CD4-positive, alpha-beta T cell treated with Interleukin-4 for 1 hour (primary cell): Measurements from ENCODE around the gene TLCD4.
"Not testable (repeated sequence)": the region's sequence is repeated elsewhere in the genome, so short reads cannot be mapped to it uniquely, and the experiment has no call there.

Experiments used
- DNase-seq, 2 donors: peaks; one replicate each; pipeline ENCODE4 v3.0.0-alpha.2; 2020 to 2022

The TLCD4 gene, protein sequence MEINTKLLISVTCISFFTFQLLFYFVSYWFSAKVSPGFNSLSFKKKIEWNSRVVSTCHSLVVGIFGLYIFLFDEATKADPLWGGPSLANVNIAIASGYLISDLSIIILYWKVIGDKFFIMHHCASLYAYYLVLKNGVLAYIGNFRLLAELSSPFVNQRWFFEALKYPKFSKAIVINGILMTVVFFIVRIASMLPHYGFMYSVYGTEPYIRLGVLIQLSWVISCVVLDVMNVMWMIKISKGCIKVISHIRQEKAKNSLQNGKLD

GRCh38 chr1:95117207-95118066 lies at the start of gene TLCD4:
Gene TLCD4 (plus strand): TSS chr1:95117355. CDS start chr1:95143902, 26,547 bp downstream.
- DNase-seq, result peak; percentile 11 to 26

- no peak for DNase-seq
These were observed 49.6 kb upstream of the TLCD4 start for GRCh38 chr1:95067568-95067967.

DNA sequence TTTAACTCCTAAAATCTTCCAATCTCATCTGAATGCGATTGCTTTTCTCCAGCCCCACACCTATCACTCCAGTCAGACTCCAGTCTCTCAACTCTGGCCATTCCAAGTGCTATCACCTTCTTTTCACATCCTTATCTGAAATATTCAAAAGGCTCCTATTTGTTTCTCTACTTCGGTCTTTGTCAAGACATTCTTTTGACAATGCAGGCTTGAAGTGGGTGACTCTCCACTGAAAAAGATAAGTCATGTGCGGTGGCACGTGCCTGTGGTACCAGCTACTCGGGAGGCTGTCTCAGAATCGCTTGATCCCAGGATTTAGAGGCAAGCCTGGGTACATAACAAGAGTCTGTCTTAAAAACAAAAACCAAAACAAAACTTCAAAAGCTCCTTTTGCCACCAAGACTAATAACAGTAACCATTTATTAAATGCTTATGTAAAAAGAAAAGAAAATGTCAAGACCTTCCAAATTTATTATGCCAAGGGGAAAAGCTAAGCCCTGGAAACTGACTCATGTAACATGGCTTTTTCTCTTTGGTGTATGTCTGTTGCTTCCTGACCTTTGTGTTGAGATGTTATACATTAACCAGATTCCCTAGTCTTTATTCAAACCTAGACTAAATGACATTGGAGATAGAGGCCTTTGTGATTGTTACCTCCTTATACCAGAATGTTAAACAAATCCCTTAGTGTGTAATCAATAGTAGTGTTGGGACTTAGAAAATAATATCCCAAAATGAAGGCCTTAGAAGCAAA lies 48.0 kb upstream of the TLCD4 start:
- no peak for DNase-seq

DNA sequence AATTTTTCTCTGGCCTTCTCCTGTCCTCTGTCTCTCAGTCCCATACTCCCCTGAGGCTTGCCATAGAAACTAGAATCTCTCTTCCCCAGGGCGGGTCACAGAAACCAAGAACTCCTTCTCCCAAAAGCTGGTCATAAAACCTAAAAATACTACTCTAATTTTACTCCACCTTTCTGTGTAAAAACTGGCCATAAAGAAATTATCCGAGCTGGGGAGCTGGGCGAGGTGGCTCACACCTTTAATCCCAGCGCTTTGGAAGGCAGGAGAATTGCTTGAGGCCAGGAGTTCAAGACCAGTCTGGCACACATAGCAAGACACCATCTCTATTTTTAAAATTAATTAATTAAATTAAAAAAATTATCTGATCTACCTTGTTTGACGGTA lies 47.5 kb upstream of the TLCD4 start:
- no peak for DNase-seq

DNA sequence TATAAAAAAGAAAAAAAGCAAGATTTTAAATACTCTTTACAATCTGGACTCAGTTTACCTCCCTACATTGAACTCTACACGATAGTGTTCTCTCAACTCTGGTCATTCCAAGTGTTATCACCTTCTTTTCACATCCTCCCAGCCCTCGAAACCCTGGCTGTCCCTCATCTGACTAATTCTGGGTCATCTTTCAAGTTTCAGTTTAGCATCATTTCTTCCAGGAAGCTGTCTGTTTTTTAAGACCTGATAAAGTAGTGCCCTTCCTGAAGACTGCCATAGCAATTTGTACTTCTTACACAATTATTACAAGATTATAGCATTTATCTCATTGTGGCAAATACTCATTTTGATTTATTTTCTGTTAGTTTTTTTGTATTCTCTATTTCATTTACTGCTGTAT lies 45.6 kb upstream of the TLCD4 start:
- no peak for DNase-seq

DNA sequence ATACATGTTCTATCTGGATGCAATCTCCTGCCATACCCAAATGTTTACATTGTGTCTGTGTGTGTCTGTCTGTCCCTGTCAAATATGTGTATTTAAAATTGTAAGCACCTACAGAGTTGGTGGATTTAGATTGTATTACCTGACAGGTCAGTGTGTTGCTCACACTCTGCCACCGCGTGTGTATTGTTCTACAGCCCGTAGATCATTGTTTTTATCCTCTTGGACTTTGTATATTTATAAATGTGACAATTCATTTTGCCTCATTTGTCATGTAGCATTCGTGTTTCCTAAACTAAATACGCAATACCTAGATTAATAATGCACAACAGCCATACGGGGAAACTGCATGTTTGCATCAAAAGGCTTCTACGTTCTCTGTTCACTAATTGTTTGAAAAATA lies 45.0 kb upstream of the TLCD4 start:
- DNase-seq, result no peak

- peak; percentile 92 to 93 for DNase-seq
These were observed 44.4 kb upstream of the TLCD4 start, which contains the start of gene ALG14 for GRCh38 chr1:95072532-95073419. Gene ALG14 (minus strand): TSS chr1:95072951. CDS start chr1:95072898, 53 bp downstream.

DNA sequence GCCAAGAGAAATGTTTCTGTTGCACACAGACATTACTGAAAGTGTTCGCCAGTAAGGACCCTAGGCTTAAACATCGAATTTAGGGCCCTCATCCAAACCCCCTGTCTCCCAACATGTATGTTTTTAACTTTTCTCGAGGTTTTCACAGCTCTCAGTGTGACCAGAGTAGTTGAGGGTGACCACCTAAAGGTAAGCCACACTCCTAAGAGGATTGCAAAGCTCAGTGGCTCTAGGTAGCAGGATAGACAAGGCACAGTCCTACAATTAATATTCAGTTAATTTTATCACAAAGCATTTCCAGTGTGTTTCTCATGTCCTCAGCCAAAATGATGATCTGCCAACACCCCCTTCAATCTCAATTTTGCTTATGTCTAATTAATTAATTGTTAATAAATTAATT lies 43.7 kb upstream of the TLCD4 start:
- no peak for DNase-seq

DNA sequence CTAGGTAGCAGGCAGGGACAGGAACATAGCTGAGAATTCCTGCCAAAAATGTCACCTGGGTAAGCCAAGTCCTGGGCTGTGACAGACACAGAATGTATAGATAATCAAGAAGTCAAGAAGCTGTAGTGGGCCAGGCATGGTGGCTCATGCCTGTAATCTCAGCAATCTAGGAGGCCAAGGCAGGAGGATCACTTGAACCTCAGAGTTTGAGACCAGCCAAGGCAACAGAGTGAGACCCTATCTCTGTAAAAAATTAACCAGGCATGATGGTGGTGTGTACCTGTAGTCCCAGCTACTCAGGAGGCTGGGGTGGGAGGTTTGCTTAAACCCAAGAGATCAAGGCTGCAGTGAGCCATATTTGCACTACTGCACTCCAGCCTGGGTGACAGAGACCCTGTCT lies 41.1 kb upstream of the TLCD4 start:
- DNase-seq, result no peak

DNA sequence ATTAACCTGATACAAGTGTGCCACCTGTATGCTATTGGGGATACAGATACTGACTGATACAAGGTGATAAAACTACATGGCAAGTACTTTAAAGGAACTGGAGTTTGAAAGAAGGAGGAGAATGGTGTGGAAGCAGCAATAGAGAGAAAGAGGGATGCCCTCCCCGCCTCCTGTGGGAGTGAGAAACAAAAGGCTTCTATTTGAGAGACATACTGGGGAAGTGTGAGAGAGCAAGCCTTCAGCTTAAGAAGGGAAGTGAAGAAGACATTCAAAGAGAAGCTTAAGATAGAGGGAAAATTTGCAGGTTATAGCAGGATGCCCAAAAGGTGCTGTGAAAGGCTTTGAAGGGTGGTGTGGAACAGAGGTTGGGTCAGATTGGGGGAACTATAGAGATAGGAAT lies 36.7 kb upstream of the TLCD4 start:
- DNase-seq, result no peak

DNA sequence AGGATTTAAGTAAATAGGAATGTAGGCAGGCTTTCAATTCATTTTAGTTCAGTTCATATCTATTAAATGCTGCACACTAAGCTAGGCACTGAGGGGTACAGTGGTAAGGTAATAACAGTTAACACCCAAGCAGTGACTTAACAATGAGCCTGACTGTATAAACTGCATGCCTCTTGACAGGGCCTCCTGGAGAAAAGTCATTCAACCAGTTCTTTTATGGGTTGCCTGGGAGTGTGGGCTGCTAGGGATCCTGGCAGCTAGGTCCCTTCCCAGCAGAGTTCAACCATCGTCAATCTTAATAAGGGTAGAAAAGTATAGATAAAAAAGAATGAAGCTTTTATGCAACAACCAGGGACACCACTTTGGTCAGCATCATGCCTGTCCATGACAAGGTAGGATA lies 36.3 kb upstream of the TLCD4 start:
- no peak for DNase-seq

GRCh38 chr1:95084317-95085176 lies 32.6 kb upstream of the TLCD4 start:
- peak; percentile 31 to 38 for DNase-seq

DNA sequence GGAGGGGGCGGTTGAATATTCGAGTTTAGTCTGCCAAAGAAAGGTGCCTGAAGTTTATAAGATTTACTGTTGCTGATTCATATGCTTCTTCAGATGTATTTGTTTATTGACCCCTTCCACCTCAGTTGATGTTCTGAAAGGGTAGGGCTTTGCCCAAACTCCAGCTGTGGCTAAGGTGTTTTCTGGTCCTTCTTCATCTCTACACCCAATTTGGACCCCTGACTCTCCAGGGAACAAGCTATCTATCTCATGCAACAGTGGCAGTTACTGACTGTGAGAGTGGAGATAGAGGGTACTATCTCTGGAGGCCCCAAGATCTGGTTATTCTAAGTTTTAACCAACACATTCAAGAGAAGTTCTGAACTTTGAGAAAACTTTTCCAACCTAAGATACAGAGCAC lies 31.8 kb upstream of the TLCD4 start:
- DNase-seq, result no peak

DNA sequence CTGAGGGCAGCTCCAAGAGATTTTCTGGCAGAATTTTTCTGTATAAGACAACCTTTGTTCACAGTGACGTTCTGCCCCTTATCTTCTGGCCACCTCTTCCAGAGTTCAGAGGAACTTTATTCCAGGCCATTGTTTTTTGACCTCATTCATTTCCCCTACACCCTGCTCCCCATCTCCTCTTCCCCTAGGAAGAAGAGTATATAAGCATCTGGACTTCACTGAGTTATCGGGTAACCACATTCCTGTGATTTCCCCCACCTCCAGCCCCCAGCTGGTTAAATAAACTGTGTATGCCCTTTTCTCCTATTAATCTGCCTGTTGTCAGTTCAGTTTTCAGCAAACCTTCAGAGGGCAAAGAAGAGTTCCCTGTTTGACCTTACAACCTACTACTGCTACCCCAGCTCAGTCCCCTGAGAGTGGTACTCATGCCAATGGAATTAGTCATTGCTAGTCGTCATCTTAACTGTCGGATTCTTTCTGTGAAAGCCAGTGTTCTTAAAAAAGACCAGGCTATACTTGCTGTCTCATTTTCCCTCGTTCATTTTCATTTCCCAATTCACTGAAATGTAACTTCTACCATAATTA lies 30.1 kb upstream of the TLCD4 start:
- DNase-seq, result no peak

GRCh38 chr1:95088303-95088702 lies 28.9 kb upstream of the TLCD4 start:
- DNase-seq, result no peak

DNA sequence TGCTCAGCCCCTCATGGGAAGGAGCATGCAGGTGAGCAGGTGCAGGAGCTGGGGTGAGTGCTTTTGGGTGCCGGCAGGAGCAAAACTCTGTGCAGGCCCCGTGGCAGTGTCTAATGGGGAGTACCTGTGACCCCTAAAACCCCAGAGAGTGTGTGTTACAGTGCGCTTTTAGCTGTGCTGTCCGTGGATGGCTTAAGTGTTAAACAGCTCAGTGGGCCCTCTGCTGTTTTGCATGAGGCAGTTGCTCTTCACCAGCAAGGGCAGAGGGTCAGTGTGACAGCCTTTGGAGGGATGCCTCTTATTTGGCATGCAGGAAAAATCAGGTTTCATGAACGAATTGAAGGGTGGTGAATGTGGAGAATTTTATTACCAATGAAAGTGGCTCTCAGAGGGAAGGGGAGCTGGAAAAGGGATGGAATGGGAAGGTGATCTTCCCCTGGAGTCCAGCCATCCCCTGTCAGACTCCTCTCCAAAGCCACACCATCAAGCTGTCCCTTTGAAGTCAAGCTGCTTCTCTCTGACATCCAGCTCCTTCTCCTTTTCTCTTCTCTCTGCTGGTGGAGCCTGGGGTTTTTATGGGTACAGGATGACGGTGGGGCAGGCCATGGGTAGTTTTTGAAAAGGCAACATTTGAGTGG lies 27.4 kb upstream of the TLCD4 start:
- no peak for DNase-seq

GRCh38 chr1:95091290-95091689 lies 25.9 kb upstream of the TLCD4 start:
- DNase-seq, result not testable (repeated sequence)

GRCh38 chr1:95092891-95093290 lies 24.3 kb upstream of the TLCD4 start:
- not testable (repeated sequence) for DNase-seq

DNA sequence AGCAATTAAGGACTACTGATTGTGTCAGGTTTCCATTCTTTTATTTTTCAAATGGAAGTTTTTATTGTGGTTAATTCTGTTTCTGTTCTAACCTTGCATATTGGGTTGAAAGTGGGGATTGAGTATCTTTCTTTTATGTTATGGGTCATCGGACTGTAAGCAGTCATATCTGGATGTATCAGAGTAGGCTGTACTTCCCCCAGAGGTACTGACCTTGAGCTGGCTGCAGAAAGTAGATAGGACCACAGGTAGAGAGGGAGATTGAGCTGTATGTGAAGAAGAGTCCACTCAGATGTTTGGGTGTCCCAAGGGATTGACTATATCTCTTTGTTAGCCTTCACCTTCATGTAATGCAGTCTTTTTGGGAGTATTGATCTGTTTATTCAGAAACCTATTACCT lies 23.9 kb upstream of the TLCD4 start:
- DNase-seq, result no peak

DNA sequence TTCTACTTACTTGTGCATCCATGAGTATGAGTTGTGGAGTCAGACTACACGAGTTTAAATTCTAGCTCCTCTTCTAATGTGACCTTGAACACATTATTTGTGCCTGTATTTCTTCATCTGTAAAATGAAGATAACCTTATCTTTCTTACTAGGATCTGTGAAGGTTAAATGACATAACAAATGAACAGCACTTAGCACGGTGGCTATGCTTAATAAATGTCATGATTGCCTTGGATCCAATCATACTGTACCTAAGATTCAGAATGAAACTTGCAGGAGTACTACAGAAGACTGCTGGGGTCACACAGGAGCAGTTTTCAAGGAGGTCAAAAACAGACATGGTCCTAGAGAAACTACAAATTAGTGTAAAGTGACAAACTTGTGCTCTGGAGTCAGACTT lies 22.2 kb upstream of the TLCD4 start:
- DNase-seq, result no peak

DNA sequence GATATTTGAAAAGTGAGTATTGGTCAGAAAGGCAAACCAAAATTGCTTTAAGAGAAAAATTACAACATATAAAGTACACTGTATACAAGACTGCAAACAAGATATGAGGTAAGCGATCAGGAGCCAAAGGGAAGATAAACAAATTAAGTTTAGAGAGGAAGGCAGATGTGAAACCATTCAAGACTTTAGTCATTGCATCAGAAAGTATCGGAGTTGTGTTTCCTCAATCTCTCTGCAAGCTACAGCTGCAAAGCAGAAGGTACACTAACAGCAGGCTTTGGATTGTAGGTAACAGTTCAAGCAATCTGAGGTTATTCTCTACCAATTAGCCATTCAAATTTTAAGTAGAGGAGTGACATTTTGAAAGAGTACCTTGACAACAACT lies 21.3 kb upstream of the TLCD4 start:
- DNase-seq, result no peak
